HFFc6 (cell line): ENCODE measurements around the gene PXYLP1. TPM values are rescaled to one million over a fixed set of nuclear protein-coding genes. Genes with fewer than 3 reads are reported as not detected.
A peak's percentile ranks its signal among the peaks of the same experiment; 100 is the strongest.

ENCODE experiments used
- DNase-seq: peaks from one replicate; pipeline ENCODE4 v3.0.0-alpha.2; 2018
- H3K27ac Mint-ChIP-seq: 2 replicates; pipeline ENCODE4 v1.8.0; 2020; ENCODE audit warnings: mild to moderate bottlenecking, mixed read lengths
- H3K27me3 Mint-ChIP-seq: 2 replicates; pipeline ENCODE4 v1.8.0; 2021; ENCODE audit warnings: mild to moderate bottlenecking, moderate library complexity, mixed read lengths; ENCODE audit not compliant: insufficient read depth
- H3K36me3 Mint-ChIP-seq: 2 replicates; pipeline ENCODE4 v1.8.0; 2021; ENCODE audit warnings: low read depth, mixed read lengths
- H3K4me1 Mint-ChIP-seq: 2 replicates; pipeline ENCODE4 v1.8.0; 2020; ENCODE audit warnings: low read depth, mixed read lengths
- H3K4me3 Mint-ChIP-seq: 2 replicates; pipeline ENCODE4 v1.8.0; 2020; ENCODE audit warnings: mild to moderate bottlenecking, moderate library complexity, mixed read lengths
- H3K9me3 Mint-ChIP-seq: 2 replicates; pipeline ENCODE4 v1.8.0; 2020; ENCODE audit warnings: mild to moderate bottlenecking, mixed read lengths
- total RNA-seq, 6 experiments: library from RNA; stranded (reverse); fragmentation: NEBNext Ultra II Directional; extraction: Animal tissue kit (Norgen Biotek cat#: 25700); gene quantifications; 2 replicates in 1 of 6; 3 replicates in 5 of 6; pipeline ENCODE4 v1.2.3, GENCODE V29; 2021
- TF ChIP-seq, protein P1 (sequence below): fragments of 200-600 bp; sonication (generic); IDR thresholded peaks from 2 replicates; pipeline ENCODE4 v1.5.0; 2021; ENCODE audit warnings: antibody characterized with exemption, mild to moderate bottlenecking

Gene PXYLP1
- total RNA-seq, 6 experiments from 2014 or later = 4.5 to 5.4 (median 4.6) TPM

DNA sequence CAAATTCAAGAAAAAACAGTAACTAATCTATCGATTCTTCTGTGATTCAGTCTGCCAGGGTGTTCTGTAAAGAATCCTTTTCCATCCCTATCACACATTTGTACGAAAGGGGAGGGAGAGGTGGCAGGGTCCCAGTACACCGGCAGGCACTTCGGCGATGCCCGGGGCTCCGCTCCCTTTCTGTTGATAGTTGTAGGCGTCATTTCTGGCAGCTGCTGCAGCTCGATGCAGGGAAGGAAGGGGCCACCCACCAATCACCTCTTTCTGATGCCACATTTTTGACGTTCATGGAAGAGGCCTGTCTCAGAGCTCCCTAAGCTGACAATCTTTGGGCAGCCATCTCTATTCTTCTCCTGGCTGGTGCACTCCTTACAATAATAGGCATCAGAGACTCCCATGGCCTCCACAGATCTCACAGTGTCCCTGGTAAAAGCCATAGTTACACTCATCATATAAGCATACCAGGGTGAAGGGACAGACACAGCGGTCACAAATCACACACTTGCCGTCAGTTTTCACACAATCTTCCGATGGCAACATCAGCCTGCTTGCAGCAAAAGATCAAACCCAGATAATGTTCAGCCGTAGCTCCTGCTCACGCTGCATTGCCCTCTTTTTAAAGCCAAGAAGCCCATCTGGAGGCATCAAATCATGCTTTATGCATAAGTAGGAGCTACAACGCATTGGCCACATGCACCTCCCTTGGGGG lies 75.9 kb downstream of the PXYLP1 start:
- H3K27me3 Mint-ChIP-seq = no peaks in the 10 kb centered on the region; the same call in 1 of the 2 replicates

DNA sequence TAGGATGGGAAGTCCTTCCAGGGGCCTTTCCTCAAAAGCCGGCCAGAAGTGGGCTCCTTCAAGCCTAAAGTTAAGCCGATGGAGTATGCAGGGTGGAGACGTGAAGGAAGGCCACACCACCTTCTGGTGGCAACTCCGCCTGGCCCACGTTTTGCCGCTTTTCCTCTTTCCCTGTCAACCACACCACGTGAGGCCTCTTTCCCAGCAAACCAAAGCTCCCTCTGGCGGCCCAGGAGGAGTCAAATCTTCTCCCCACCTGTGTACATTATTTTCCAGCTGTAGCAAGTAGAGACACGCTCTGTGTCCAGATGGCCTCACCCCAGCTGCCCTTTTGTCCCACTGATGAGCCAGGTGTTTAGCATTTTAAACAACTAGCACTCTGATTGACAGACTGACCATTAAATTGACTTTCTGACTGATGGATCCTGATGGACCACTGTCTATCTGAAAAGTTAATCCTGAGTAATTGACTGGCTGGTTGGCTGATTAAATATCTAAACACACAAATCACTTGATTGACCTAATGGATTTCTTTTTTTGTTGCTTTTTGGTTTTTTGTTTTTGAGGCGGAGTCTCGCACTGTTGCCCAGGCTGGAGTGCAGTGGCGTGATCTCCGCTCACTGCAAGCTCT lies 77.1 kb downstream of the PXYLP1 start:
- TF ChIP-seq, protein P1, sequence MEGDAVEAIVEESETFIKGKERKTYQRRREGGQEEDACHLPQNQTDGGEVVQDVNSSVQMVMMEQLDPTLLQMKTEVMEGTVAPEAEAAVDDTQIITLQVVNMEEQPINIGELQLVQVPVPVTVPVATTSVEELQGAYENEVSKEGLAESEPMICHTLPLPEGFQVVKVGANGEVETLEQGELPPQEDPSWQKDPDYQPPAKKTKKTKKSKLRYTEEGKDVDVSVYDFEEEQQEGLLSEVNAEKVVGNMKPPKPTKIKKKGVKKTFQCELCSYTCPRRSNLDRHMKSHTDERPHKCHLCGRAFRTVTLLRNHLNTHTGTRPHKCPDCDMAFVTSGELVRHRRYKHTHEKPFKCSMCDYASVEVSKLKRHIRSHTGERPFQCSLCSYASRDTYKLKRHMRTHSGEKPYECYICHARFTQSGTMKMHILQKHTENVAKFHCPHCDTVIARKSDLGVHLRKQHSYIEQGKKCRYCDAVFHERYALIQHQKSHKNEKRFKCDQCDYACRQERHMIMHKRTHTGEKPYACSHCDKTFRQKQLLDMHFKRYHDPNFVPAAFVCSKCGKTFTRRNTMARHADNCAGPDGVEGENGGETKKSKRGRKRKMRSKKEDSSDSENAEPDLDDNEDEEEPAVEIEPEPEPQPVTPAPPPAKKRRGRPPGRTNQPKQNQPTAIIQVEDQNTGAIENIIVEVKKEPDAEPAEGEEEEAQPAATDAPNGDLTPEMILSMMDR = peak; percentile 60
- Mint-ChIP-seq H3K27me3 (no peaks in the 10 kb centered on the region), H3K9me3 (no peaks in the 10 kb centered on the region), H3K4me1 (peaks cover 53% of the 10 kb centered on the region), H3K27ac (no peak overlapping the region), H3K36me3 (no peaks in the 10 kb centered on the region; the same call in 1 of the 2 replicates), H3K4me3 (no peak overlapping the region)
- no peak for DNase-seq

More for the DNA sequence above, 75.9 kb downstream of the PXYLP1 start:
- Mint-ChIP-seq H3K27ac (no peak overlapping the region), H3K9me3 (no peaks in the 10 kb centered on the region), H3K4me1 (peaks cover 54% of the 10 kb centered on the region), H3K4me3 (no peak overlapping the region), H3K36me3 (no peaks in the 10 kb centered on the region; the same call in 1 of the 2 replicates)
- no peak for DNase-seq
- TF ChIP-seq, protein P1 = no peak

DNA sequence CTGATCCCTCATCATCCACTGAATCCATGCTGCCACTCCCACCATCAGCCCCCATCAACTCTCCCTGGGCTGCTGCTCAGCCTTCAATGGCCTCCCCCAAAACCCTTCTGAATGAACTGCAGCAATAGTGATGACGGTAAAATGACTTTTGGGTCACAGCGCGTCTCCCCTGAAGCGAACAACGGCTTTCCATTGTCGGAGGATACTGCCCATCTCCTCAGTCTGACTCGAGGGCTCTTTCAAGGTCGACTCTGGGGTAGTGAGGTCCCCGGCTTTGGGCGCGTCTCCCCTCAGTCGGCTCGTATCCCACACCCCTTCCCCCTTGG lies 79.5 kb downstream of the PXYLP1 start:
- Mint-ChIP-seq H3K27me3 (no peaks in the 10 kb centered on the region), H3K4me1 (peaks cover 45% of the 10 kb centered on the region), H3K9me3 (no peaks in the 10 kb centered on the region), H3K36me3 (no peaks in the 10 kb centered on the region; the same call in 1 of the 2 replicates), H3K4me3 (peak overlapping the region; percentile 95), H3K27ac (peak overlapping the region; percentile 84)
- TF ChIP-seq, protein P1 = no peak
- no peak for DNase-seq

DNA sequence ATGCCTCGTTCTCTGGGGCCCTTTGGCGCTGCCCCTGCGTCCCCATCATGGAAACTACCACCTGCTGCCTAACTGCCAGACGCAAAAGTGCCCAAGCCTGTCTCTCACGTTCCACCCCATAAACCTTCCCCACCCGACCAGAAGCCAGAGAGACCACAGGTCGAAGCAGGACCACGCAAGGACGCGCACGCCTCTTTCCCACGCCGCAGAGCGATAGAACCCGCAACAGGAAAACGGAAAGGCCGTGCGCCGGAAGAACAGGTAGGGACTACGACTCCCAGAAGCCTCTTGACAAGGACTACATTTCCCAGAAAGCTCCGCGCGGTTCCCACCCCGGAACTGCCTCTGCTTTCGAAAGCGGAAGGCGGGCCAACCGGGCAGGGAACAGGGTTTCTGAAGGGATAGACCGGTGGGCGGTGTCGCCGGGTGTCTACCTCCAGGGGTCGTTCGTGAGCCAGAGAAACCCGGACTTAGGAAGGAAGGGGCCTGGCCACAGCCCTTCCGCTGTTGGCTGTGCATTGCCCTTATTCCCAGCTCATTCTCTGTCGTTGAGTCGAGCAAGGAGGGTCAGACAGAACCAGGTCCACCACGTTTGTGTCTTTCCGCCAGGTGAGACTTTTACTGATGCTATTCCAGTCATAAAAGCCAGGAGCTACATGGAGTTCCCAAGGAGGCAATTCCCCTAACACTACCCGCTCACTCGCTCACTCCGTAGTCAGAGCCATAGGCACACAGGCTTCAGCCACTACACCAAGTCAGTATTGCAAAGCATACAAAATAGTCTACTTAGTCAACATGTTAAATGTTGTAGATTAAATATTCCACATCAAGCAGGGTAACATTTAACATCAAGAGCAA lies 80.1 kb downstream of the PXYLP1 start:
- peak overlapping the region; percentile 84 for H3K27ac Mint-ChIP-seq
- H3K4me3 Mint-ChIP-seq = peak overlapping the region; percentile 95
- peaks cover 39% of the 10 kb centered on the region for H3K4me1 Mint-ChIP-seq
- DNase-seq = peak; percentile 97
- H3K27me3 Mint-ChIP-seq = no peaks in the 10 kb centered on the region
- TF ChIP-seq, protein P1 = peak; percentile 85
- H3K9me3 Mint-ChIP-seq = no peaks in the 10 kb centered on the region
- no peaks in the 10 kb centered on the region; the same call in 1 of the 2 replicates for H3K36me3 Mint-ChIP-seq

DNA sequence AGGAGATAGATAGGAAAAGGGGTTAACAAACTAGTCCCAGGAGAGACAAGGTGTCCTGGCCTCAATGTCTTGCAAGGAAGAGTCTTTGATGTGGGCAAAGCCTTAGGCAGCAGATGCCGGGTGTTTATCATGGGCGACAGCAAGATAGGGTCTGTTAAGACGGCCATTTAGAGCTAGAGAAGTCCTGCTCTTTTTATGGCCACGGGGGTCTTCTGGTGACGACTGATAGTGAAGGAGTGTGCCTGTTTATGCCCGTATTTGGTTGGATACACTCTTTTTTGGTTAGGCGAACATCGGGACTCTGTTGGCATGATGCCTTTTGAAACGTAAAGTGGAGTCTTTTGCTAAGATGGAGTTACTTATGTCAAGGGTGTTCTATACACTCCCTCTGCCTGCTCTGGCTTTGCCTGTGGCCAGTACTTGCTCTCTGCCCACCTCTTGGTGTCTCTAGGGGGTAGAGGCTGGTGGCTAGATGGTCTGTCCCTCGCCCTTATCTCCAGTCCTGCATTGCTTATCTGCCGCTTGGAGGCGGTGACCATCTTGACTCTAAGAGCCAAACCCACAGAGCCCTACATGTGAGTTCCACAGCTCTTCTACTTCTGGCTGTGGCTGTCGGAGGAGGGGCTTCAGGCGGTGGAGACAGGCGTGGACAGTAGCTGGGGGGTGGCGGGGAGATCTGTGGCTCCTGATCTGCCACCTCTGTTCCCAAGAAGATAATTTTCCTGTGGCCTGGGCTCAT lies 80.9 kb downstream of the PXYLP1 start:
- H3K9me3 Mint-ChIP-seq = no peaks in the 10 kb centered on the region
- H3K27ac Mint-ChIP-seq = peak overlapping the region; percentile 84
- TF ChIP-seq, protein P1 = no peak

More for the DNA sequence above, 80.9 kb downstream of the PXYLP1 start:
- H3K4me1 Mint-ChIP-seq = peaks cover 34% of the 10 kb centered on the region
- DNase-seq = no peak
- no peaks in the 10 kb centered on the region for H3K27me3 Mint-ChIP-seq
- H3K4me3 Mint-ChIP-seq = peak overlapping the region; percentile 95
- no peaks in the 10 kb centered on the region; the same call in 1 of the 2 replicates for H3K36me3 Mint-ChIP-seq
